Gastroesophageal sphincter (tissue), 4 donors: ENCODE results near the gene UROS. TPM values are rescaled to one million over a fixed set of nuclear protein-coding genes. Genes with fewer than 3 reads are reported as not detected.

ENCODE experiments used
- ATAC-seq: fragments of 150-250 bp; one replicate; pipeline ENCODE4 v1.9.1; 2016; ENCODE audit warnings: mild to moderate bottlenecking, moderate library complexity
- H3K27ac ChIP-seq, 4 donors: fragments of 200-600 bp; sonication (generic) in 3 of 4; 1 replicate in 3 of 4; 2 replicates in 1 of 4; pipeline ENCODE4 v1.5.1; 2016 to 2019
- H3K27me3 ChIP-seq: fragments of 200-600 bp; sonication (generic); one replicate; pipeline ENCODE4 v1.5.1; 2019
- H3K36me3 ChIP-seq, 2 donors: fragments of 200-600 bp; sonication (generic); one replicate each; pipeline ENCODE4 v1.5.1; 2019; ENCODE audit warnings: control low read depth in 1 of 2
- H3K4me1 ChIP-seq, 3 donors: fragments of 200-600 bp; sonication (generic); 1 replicate in 2 of 3; 2 replicates in 1 of 3; pipeline ENCODE4 v1.5.1; 2016 to 2019; ENCODE audit warnings: control low read depth in 2 of 3
- H3K4me3 ChIP-seq, 2 donors: fragments of 200-600 bp; sonication (generic); one replicate each; pipeline ENCODE4 v1.5.1; 2019; ENCODE audit warnings: mild to moderate bottlenecking in 1 of 2, moderate library complexity in 1 of 2
- H3K9me3 ChIP-seq, 3 donors: fragments of 200-600 bp; sonication (generic); one replicate each; pipeline ENCODE4 v1.5.1; 2017 to 2019; ENCODE audit warnings: control low read depth in 2 of 3
- EP300 ChIP-seq: sonication (generic); formaldehyde crosslinking; IDR thresholded peaks from one replicate; pipeline ENCODE4 v1.6.1; 2017; ENCODE audit warnings: antibody characterized with exemption, mild to moderate bottlenecking
- POLR2A ChIP-seq, 2 donors: fragments of 450-650 bp; IDR thresholded peaks; one replicate each; pipeline ENCODE4 v1.6.1; 2017; ENCODE audit warnings: antibody characterized with exemption in 2 of 2, mild to moderate bottlenecking in 2 of 2, moderate library complexity in 1 of 2
- POLR2AphosphoS5 ChIP-seq: sonication (generic); formaldehyde crosslinking; IDR thresholded peaks from one replicate; pipeline ENCODE4 v1.6.1; 2017; ENCODE audit warnings: antibody characterized with exemption
- WGBS, 2 donors: methylation state at CpG; one replicate each; pipeline ENCODE4 v1.1.5; 2018; ENCODE audit warnings: low coverage in 1 of 2; 5-methylcytosine and 5-hydroxymethylcytosine counted together
- total RNA-seq, 4 donors: library from RNA; depleted of rRNA; stranded (reverse); fragments of >200 nt; gene quantifications; one replicate each; pipeline ENCODE4 v1.1.0, GENCODE V29; 2016
- TF ChIP-seq, protein P1 (sequence below), 4 experiments: fragments of 200-600 bp in 2 of 4; fragments of 450-650 bp in 2 of 4; sonication (generic) in 1 of 4; IDR thresholded peaks; one replicate each; pipeline ENCODE4 v1.5.1; 2017 to 2019; ENCODE audit warnings: antibody characterized with exemption in 4 of 4, mild to moderate bottlenecking in 2 of 4, moderate library complexity in 2 of 4

Gene UROS
- total RNA-seq, 4 donors from 2014 or later = 25.3 to 64.0 (median 39.1) TPM

DNA sequence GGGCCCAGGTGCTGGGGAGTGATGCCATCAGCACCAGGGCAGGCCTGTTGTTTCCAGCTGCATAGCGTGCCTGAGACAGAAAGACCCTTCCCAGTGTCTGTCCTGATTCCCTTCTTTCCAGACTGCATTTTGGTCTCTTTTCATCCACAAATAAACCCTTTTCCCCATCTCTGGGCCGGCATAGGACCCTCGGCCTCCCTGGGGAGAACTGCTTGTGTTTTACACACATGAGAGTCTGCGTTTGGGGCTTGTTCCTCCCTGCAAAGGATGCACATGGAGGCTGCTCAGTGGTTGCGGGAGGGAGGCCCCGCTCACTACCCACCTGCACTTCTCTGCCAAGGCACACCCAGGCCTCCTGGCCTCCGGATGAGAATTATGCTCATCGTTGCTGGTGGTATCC lies 41.7 kb downstream of the UROS start:
- Histone ChIP-seq H3K36me3 (peaks cover 0 to 14% of the 10 kb centered on the region in 2 donors), H3K4me3 (no peak overlapping the region), H3K9me3 (no peaks in the 10 kb centered on the region), H3K4me1 (no peaks in the 10 kb centered on the region), H3K27me3 (no peaks in the 10 kb centered on the region), H3K27ac (no peak overlapping the region)
- TF ChIP-seq EP300 = no peak
- TF ChIP-seq POLR2A (IDR thresholded peaks at IDR 0.05) = no peak
- TF ChIP-seq, protein P1, sequence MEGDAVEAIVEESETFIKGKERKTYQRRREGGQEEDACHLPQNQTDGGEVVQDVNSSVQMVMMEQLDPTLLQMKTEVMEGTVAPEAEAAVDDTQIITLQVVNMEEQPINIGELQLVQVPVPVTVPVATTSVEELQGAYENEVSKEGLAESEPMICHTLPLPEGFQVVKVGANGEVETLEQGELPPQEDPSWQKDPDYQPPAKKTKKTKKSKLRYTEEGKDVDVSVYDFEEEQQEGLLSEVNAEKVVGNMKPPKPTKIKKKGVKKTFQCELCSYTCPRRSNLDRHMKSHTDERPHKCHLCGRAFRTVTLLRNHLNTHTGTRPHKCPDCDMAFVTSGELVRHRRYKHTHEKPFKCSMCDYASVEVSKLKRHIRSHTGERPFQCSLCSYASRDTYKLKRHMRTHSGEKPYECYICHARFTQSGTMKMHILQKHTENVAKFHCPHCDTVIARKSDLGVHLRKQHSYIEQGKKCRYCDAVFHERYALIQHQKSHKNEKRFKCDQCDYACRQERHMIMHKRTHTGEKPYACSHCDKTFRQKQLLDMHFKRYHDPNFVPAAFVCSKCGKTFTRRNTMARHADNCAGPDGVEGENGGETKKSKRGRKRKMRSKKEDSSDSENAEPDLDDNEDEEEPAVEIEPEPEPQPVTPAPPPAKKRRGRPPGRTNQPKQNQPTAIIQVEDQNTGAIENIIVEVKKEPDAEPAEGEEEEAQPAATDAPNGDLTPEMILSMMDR (IDR thresholded peaks at IDR 0.05) = no peak
- no peak for TF ChIP-seq POLR2AphosphoS5
- ATAC-seq = no peak
- WGBS, 2 donors = 64 to 100% methylated on average over 1 to 2 of the region's 8 CpGs

DNA sequence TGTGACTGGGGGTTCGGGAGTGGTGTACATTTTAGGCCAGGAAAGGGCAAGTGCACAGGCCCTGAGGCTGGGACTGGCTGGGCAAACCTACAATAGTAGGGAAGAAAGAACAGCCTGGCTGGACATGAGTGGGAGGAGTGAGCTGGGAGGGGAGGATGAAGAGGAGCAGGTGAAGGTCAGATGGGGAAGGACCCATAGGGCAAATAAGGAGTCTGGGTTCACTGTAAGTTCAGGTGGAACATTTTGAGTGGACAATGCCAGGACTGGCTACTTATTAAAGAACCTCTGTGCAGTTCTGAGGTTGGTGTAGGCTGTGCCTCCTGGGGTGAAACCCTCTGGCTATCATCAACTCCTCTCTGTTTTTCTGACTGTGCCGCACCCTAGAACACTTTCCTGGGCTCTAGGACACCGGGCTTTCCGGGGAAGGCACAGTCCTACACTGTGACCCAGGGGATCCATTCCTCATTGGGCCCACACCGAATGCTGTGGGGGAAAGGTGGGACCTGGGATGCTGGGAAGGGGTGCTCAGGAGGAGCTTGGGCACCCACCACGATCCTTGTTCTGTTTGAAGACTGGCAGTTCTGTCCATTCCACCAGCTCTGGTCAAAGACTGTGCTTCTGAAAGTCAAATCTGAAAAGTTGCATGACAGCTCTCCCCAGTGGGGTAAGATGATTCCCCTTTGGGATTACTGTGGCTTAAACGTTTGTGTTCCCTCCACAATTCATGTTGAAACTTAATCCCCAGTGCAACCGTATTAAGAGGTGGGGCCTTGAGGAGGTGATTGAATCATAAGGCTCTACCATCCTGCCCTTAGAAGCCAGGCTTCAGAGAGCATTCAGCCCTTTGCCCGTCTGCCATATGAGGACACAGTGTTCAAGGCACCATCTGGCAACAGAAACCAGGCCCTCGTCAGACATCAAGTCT lies 43.4 kb downstream of the UROS start:
- ATAC-seq = no peak
- no peak overlapping the region for H3K27ac ChIP-seq
- 77 to 96% methylated on average over 5 to 7 of the region's 10 CpGs for WGBS, 2 donors
- H3K4me1 ChIP-seq = no peaks in the 10 kb centered on the region
- H3K27me3 ChIP-seq = no peaks in the 10 kb centered on the region
- TF ChIP-seq, protein P1 (IDR thresholded peaks at IDR 0.05) = no peak
- TF ChIP-seq POLR2AphosphoS5 = no peak
- no peak overlapping the region for H3K4me3 ChIP-seq
- peaks cover 0 to under 1% of the 10 kb centered on the region in 2 donors for H3K36me3 ChIP-seq
- no peaks in the 10 kb centered on the region for H3K9me3 ChIP-seq

DNA sequence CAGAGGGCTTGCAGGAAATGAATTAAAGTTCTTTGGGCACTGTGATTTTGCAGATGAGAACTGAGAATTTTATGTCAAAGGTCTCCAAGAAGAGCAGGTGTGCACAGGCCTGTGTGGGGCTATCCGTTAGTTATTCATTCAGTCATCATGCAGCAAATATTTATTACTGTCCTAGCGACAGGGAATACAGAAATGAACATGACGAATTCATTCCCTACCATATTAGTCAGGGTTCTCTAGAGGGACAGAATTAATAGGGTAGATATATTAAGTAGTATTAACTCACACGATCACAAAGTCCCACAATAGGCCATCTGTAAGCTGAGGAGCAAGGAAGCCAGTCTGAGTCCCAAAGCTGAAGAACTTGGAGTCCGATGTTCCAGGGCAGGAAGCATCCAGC lies 44.5 kb downstream of the UROS start:
- ATAC-seq = no peak
- no peaks in the 10 kb centered on the region for H3K27me3 ChIP-seq
- TF ChIP-seq POLR2AphosphoS5 = no peak
- TF ChIP-seq, protein P1 (IDR thresholded peaks at IDR 0.05) = no peak
- no peak for TF ChIP-seq POLR2A (IDR thresholded peaks at IDR 0.05)
- TF ChIP-seq EP300 = no peak
- H3K27ac ChIP-seq = no peak overlapping the region
- H3K4me3 ChIP-seq = no peak overlapping the region
- 43 to 45% methylated on average over 2 to 5 of the region's 5 CpGs for WGBS, 2 donors
- H3K36me3 ChIP-seq = no peaks in the 10 kb centered on the region
- no peaks in the 10 kb centered on the region for H3K9me3 ChIP-seq
- H3K4me1 ChIP-seq = no peaks in the 10 kb centered on the region

DNA sequence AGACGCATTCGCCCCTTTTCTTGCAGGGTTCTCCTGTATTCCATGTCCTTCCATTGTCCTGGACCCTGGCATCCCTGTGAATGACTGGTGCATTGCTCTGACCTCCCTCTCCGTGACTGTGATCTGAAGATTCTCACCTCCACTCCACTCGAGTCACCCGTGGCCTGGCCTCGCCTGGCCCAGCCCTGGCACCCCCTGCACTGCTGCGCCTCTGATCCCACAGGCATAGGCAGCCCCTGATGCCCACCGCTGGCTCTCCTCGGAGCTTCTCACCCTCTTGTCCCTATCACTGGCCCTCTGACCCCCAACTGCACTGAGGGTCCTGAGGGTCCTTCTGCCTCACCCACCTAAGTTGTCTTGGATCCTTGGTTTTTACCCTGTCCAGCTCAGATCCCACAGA lies 45.3 kb downstream of the UROS start:
- Histone ChIP-seq H3K27me3 (no peaks in the 10 kb centered on the region), H3K9me3 (no peaks in the 10 kb centered on the region), H3K4me1 (no peaks in the 10 kb centered on the region), H3K36me3 (no peaks in the 10 kb centered on the region), H3K27ac (no peak overlapping the region), H3K4me3 (no peak overlapping the region)
- TF ChIP-seq, protein P1 (IDR thresholded peaks at IDR 0.05) = no peak
- no peak for TF ChIP-seq EP300
- TF ChIP-seq POLR2AphosphoS5 = no peak
- TF ChIP-seq POLR2A (IDR thresholded peaks at IDR 0.05) = no peak
- no peak for ATAC-seq
- WGBS, 2 donors = 91 to 97% methylated on average over 5 to 9 of the region's 9 CpGs
